ENCODE measurements around the gene ZNF219. TPM values are rescaled to one million over a fixed set of nuclear protein-coding genes. Genes with fewer than 3 reads are reported as not detected.

The ZNF219 gene
- total and polyA plus RNA-seq, 2 of the 13 experiments (the other 11 are each of a cell fraction or from before 2014, with no cell fraction given): 34.5 to 36.6 TPM

GRCh38 chr14:21098892-21099595 lies 589 bp upstream of the ZNF219 start (continued):
- TF ChIP-seq FOXK1 (CRISPR knock-in tag; IDR thresholded peaks at IDR 0.05; ENCODE audit: borderline replicate concordance, low read depth) (no peak), NONO (IDR thresholded peaks at IDR 0.05) (no peak), NONO (CRISPR knock-in tag; conservative IDR thresholded peaks at IDR 0.05) (no peak), ZNF260 (CRISPR knock-in tag; IDR thresholded peaks at IDR 0.05; ENCODE audit: borderline replicate concordance, low read depth) (no peak), ZNF251 (CRISPR knock-in tag; IDR thresholded peaks at IDR 0.05) (no peak), CC2D1A (CRISPR knock-in tag; IDR thresholded peaks at IDR 0.05) (no peak), GLMP (CRISPR knock-in tag; IDR thresholded peaks at IDR 0.05; ENCODE audit: borderline replicate concordance) (no peak), KDM3A (CRISPR knock-in tag; IDR thresholded peaks at IDR 0.05; ENCODE audit: low read depth) (no peak), EHMT2 (IDR thresholded peaks at IDR 0.05; ENCODE audit: borderline replicate concordance, low read depth, low read length) (no peak), JUN (CRISPR knock-in tag; IDR thresholded peaks at IDR 0.05) (no peak), FOXC1 (CRISPR knock-in tag; IDR thresholded peaks at IDR 0.05; ENCODE audit: borderline replicate concordance) (no peak), ERF (CRISPR knock-in tag; IDR thresholded peaks at IDR 0.05) (no peak), HNRNPLL (IDR thresholded peaks at IDR 0.05; ENCODE audit: low read depth, low read length, poor library complexity, severe bottlenecking) (no peak), FOXK2 (IDR thresholded peaks at IDR 0.05) (no peak), ZNF629 (CRISPR knock-in tag; conservative IDR thresholded peaks at IDR 0.05) (no peak), ASH2L (IDR thresholded peaks at IDR 0.05; ENCODE audit: insufficient read length, low read depth, low read length) (peak; percentile 10), HNF1B (CRISPR knock-in tag; IDR thresholded peaks at IDR 0.05) (no peak), RBAK (CRISPR knock-in tag; IDR thresholded peaks at IDR 0.05) (no peak), ATF2 (CRISPR knock-in tag; IDR thresholded peaks at IDR 0.05) (no peak), HINFP (CRISPR knock-in tag; IDR thresholded peaks at IDR 0.05; ENCODE audit: low read depth) (no peak), MEF2D (CRISPR knock-in tag; IDR thresholded peaks at IDR 0.05) (0 out of 2 replicates have a peak, but pooled peaks have one; percentile 17), HMG20A (CRISPR knock-in tag; IDR thresholded peaks at IDR 0.05; ENCODE audit: borderline replicate concordance) (no peak), BCL3 (CRISPR knock-in tag; IDR thresholded peaks at IDR 0.05) (no peak), ZNF138 (CRISPR knock-in tag; IDR thresholded peaks at IDR 0.05; ENCODE audit: low read depth) (no peak)

Data from HepG2 (cell line).